Stimulated activated naive CD8-positive, alpha-beta T cell treated with anti-CD3 and anti-CD28 coated beads, Interleukin-15, Interleukin-2, amounts not matched to agents 100 ng/mL and 50 ng/mL, for 24 hours (primary cell): ENCODE results near the gene NPDC1.
A peak's percentile ranks its signal among the peaks of the same experiment; 100 is the strongest.

ENCODE experiments used
- H3K27ac Mint-ChIP-seq: one replicate; pipeline ENCODE4 v1.8.0; 2021; ENCODE audit warnings: mild to moderate bottlenecking, mixed read lengths
- H3K27me3 Mint-ChIP-seq: one replicate; pipeline ENCODE4 v1.8.0; 2021; ENCODE audit warnings: mixed read lengths
- H3K36me3 Mint-ChIP-seq: one replicate; pipeline ENCODE4 v1.8.0; 2021; ENCODE audit warnings: low read depth, mixed read lengths
- H3K4me1 Mint-ChIP-seq: one replicate; pipeline ENCODE4 v1.8.0; 2021; ENCODE audit warnings: low read depth, mixed read lengths
- H3K4me3 Mint-ChIP-seq: one replicate; pipeline ENCODE4 v1.8.0; 2021; ENCODE audit warnings: mild to moderate bottlenecking, mixed read lengths
- H3K9me3 Mint-ChIP-seq: one replicate; pipeline ENCODE4 v1.8.0; 2021; ENCODE audit warnings: mixed read lengths

NPDC1 gene

GRCh38 chr9:137078701-137079400 lies 32.9 kb upstream of the NPDC1 start:
- Mint-ChIP-seq H3K9me3 (no peaks in the 10 kb centered on the region), H3K4me3 (peak overlapping the region; percentile 74), H3K27ac (no peak overlapping the region), H3K27me3 (no peaks in the 10 kb centered on the region), H3K36me3 (peaks cover 5% of the 10 kb centered on the region), H3K4me1 (peaks cover 11% of the 10 kb centered on the region)

GRCh38 chr9:137077758-137078693 lies 32.0 kb upstream of the NPDC1 start:
- Mint-ChIP-seq H3K9me3 (no peaks in the 10 kb centered on the region), H3K27me3 (no peaks in the 10 kb centered on the region), H3K4me1 (peaks cover 3% of the 10 kb centered on the region), H3K4me3 (peak overlapping the region; percentile 74), H3K27ac (no peak overlapping the region), H3K36me3 (no peaks in the 10 kb centered on the region)

GRCh38 chr9:137077010-137077747 lies 31.2 kb upstream of the NPDC1 start, which contains the start of gene UAP1L1:
TSS of gene UAP1L1 (plus strand) at chr9:137077517. CDS start at chr9:137077533, 16 bp downstream.
- Mint-ChIP-seq H3K4me3 (peak within 1 kb of the TSS; percentile 74), H3K27ac (no peak within 1 kb of the TSS), H3K36me3 (no peaks in the 10 kb centered on the region), H3K4me1 (no peaks in the 10 kb centered on the region), H3K27me3 (no peaks in the 10 kb centered on the region), H3K9me3 (no peaks in the 10 kb centered on the region)

- Mint-ChIP-seq H3K27me3 (no peaks in the 10 kb centered on the region), H3K36me3 (no peaks in the 10 kb centered on the region), H3K9me3 (no peaks in the 10 kb centered on the region), H3K4me1 (no peaks in the 10 kb centered on the region), H3K4me3 (peak overlapping the region; percentile 50), H3K27ac (no peak overlapping the region)
Observed at GRCh38 chr9:137076636-137077009, 30.6 kb upstream of the NPDC1 start.

GRCh38 chr9:137075275-137075775 lies 29.3 kb upstream of the NPDC1 start:
- Mint-ChIP-seq H3K9me3 (no peaks in the 10 kb centered on the region), H3K4me1 (peaks cover 7% of the 10 kb centered on the region), H3K4me3 (no peak overlapping the region), H3K27ac (no peak overlapping the region), H3K36me3 (no peaks in the 10 kb centered on the region), H3K27me3 (no peaks in the 10 kb centered on the region)

GRCh38 chr9:137074657-137075274 lies 28.8 kb upstream of the NPDC1 start:
- H3K4me1 Mint-ChIP-seq: peaks cover 7% of the 10 kb centered on the region
- H3K9me3 Mint-ChIP-seq: no peaks in the 10 kb centered on the region
- no peak overlapping the region for H3K27ac Mint-ChIP-seq
- no peaks in the 10 kb centered on the region for H3K27me3 Mint-ChIP-seq
- no peaks in the 10 kb centered on the region for H3K36me3 Mint-ChIP-seq
- no peak overlapping the region for H3K4me3 Mint-ChIP-seq

- Mint-ChIP-seq H3K27ac (no peak overlapping the region), H3K9me3 (no peaks in the 10 kb centered on the region), H3K4me1 (peaks cover 7% of the 10 kb centered on the region), H3K36me3 (no peaks in the 10 kb centered on the region), H3K4me3 (no peak overlapping the region), H3K27me3 (no peaks in the 10 kb centered on the region)
Observed at GRCh38 chr9:137073992-137074399, 28.0 kb upstream of the NPDC1 start.

GRCh38 chr9:137071282-137071681 lies 25.3 kb upstream of the NPDC1 start:
- peaks cover 12% of the 10 kb centered on the region for H3K4me1 Mint-ChIP-seq
- no peaks in the 10 kb centered on the region for H3K36me3 Mint-ChIP-seq
- no peaks in the 10 kb centered on the region for H3K27me3 Mint-ChIP-seq
- peak overlapping the region; percentile 69 for H3K27ac Mint-ChIP-seq
- no peaks in the 10 kb centered on the region for H3K9me3 Mint-ChIP-seq
- H3K4me3 Mint-ChIP-seq: peak overlapping the region; percentile 68

- no peaks in the 10 kb centered on the region for H3K27me3 Mint-ChIP-seq
- H3K27ac Mint-ChIP-seq: peak overlapping the region; percentile 69
- no peaks in the 10 kb centered on the region for H3K9me3 Mint-ChIP-seq
- H3K4me1 Mint-ChIP-seq: peaks cover 12% of the 10 kb centered on the region
- peak overlapping the region; percentile 68 for H3K4me3 Mint-ChIP-seq
- H3K36me3 Mint-ChIP-seq: no peaks in the 10 kb centered on the region
Observed at GRCh38 chr9:137070906-137071275, 24.9 kb upstream of the NPDC1 start.

- H3K27ac Mint-ChIP-seq: peak within 1 kb of the TSS; percentile 69
- H3K4me1 Mint-ChIP-seq: peaks cover 12% of the 10 kb centered on the region
- no peaks in the 10 kb centered on the region for H3K9me3 Mint-ChIP-seq
- peak within 1 kb of the TSS; percentile 68 for H3K4me3 Mint-ChIP-seq
- no peaks in the 10 kb centered on the region for H3K36me3 Mint-ChIP-seq
- no peaks in the 10 kb centered on the region for H3K27me3 Mint-ChIP-seq
Observed at GRCh38 chr9:137070201-137070905, 24.4 kb upstream of the NPDC1 start, which contains the start of gene SAPCD2. TSS of gene SAPCD2 (minus strand) at chr9:137070557. CDS start at chr9:137070460, 97 bp downstream.

GRCh38 chr9:137069508-137070091 lies 23.6 kb upstream of the NPDC1 start:
- Mint-ChIP-seq H3K27me3 (no peaks in the 10 kb centered on the region), H3K4me1 (peaks cover 12% of the 10 kb centered on the region), H3K27ac (no peak overlapping the region), H3K9me3 (no peaks in the 10 kb centered on the region), H3K4me3 (peak overlapping the region; percentile 63), H3K36me3 (no peaks in the 10 kb centered on the region)

- H3K9me3 Mint-ChIP-seq: no peaks in the 10 kb centered on the region
- peak overlapping the region; percentile 63 for H3K4me3 Mint-ChIP-seq
- no peaks in the 10 kb centered on the region for H3K36me3 Mint-ChIP-seq
- no peak overlapping the region for H3K27ac Mint-ChIP-seq
- peaks cover 12% of the 10 kb centered on the region for H3K4me1 Mint-ChIP-seq
- H3K27me3 Mint-ChIP-seq: no peaks in the 10 kb centered on the region
Observed at GRCh38 chr9:137068539-137069507, 22.8 kb upstream of the NPDC1 start.
